NCI-H2196 treated with DMSO at 0.1 percent for 48 hours (cell line): ENCODE data around the gene RTN4RL1.
"Not testable (repeated sequence)": the region's sequence is repeated elsewhere in the genome, so short reads cannot be mapped to it uniquely, and the experiment has no call there.

Experiments used
- DNase-seq: peaks from one replicate; lab custom pipeline; 2025; ENCODE audit not compliant: unreplicated experiment; lab: John Stamatoyannopoulos, UW

Gene RTN4RL1

DNA sequence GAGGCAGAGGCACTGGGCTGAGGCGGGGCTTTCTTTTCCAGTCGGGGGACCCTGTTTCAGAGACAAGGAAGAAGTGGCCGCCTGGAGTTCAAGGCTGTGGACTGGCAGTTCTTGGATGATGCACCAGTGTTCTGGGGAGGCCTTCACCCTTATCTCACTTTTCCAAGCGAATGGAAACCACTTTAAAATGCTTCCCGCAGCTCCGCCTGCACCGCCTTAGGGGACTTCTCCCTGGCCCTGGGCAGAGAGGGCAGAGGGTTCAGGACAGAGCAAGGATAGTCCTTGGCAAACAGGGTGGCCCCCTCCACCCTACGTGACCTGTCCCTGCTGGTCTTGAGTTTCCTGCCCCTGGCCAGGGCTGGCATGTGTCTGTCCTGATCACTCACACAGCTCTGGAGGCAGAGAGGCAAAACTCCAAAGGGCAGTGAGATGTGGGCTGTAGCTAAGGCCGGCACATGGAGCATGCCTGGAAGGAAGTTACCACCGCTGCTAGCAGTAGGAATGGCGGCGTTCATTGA lies 20.6 kb downstream of the RTN4RL1 start:
- no peak for DNase-seq

DNA sequence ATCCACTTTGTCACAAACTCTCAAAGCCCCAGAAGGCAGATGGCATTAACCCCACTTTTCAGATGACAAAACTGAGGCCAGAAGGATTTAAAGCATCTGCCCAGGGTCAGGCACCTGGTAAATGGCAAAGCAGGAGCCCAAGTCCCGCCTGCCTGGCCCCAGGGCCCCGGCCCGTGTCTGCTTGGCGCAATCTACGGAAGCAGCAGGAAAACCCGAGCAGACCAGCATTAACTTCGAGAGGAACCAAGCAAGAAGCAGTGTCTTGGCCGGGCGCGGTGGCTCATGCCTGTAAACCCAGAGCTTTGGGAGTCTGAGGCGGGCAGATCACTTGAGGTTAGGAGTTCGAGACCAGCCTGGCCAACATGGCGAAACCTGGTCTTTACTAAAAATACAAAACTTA lies 21.6 kb downstream of the RTN4RL1 start:
- no peak for DNase-seq

DNA sequence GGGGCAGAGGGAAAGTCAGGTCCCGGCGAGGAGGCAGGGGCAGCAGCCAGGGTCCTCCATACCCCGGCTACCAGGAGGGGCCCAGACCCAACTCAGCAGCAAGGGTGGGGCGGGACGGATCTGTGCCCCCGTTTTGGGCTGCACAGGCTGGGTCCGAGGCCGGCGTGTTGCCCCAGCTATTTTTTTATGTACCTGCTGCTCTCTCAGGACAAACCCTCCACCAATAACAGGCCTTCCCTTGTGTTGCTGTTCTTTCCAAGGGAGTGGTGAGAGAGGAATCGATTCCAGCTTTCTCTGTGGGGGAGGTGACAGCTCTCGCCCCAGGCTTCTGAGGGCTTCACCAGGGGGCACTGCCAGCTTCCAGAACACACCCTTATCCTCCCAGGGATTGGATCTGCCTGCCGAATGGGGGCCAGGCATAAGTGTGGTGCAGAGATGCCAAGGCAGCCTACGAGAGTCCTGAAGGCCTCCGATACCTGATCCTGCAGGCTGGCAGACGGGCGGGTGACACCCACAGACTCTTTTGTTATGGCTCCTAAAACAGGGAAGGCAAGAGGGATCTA lies 22.3 kb downstream of the RTN4RL1 start:
- no peak for DNase-seq

DNA sequence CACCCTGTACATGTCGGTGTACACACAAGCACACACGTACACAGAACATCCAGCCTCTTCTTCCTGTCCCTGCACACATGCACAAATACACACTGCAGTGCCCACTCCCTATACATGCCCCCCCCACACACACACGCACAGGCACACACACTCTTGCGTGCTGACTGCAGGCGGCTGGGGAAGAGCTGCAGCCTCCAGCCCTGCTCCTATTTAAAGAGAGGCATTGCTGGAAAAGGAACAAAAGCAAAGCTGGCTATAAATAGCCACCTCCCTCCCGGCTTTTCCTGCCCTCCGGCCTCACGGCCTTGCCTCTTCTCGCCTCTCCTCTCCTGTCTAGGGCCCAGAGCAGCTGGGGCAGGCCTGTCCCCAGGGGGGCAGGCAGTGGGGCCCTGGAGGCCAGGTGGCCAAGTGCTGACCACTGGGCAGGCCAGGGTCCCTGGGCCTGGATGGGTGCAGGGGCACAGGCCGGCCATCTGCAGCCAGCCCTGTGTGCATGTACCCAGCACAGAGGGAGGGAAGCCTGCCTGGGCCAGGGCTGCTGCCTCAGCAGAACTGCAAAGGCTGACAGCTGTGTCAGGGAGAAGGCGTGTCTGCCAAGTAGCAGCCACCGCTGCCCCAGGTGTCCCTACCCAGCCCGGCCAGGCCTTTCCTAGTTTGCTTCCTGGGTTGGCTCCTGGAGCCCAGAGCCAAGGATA lies 25.4 kb downstream of the RTN4RL1 start:
- DNase-seq, result peak; percentile 7

DNA sequence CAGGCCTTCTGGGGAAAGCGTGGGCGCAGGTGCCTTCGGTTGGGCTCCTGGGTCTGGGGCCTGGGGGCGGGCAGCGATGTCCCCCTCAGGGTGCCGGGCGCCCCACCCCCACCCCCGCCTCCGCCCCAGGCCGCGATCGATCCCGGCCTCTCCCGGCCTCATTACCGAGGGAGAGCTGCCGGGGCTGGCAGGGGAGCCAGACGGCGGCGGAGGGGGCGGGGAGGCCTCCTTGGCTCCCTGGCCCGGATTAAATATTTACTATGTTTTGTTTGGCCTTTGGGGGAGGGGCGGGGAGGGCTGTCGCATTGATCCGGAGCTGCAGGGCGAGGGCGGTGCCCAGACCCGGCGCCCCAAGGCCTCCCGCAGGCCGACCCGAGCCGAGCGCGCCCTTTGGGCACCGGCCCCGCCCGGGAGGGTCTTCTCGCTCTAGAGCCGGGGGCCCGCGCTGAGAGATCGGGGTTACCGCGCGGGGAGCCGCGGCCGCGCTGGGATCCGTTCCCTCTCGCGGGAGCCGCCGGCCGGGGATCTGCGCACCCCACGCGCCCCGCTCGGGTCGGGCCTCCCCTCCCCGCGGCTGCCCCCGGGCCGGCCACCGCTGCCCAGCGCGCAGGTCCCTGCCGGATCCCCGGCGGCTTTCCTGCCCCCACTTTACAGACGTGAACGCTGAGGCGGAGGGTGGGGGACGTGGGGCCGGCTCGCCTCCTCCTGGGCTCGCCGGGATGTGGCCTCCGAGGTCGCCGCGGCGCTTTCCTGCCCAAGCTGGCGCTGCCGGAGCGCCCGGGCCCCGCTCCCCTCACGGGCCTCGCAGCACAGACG lies 27.0 kb downstream of the RTN4RL1 start:
- DNase-seq, result no peak

DNA sequence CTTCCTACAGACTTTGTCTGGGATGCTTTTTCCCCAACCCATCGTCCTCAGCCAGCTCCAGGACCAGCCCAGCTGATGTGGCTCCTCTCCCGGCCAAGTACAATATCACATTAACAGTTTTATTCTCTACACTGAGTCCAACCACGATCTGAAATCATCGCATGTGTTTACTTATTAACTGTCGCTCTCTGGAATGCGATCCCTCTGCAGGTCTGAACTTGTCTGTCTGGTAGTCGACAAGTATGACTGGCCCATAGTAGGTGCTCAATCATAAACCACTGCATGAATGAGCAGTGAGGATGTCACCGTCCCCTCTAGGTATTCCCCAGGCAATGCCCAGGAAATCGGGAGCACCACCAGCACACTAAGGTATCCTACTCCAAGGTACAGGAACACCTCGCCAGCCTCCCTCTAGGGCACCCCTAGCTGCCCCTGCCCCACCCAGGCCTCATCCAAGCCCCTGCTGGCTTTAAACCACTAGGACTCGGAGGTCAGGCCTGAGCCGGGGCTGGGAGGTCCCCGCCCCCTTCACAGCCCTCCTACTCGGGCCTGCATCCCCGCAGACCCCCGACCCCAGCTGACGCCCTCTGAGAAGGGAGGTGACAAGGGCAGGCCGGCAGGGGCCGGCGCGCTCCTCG lies 27.7 kb downstream of the RTN4RL1 start:
- no peak for DNase-seq

DNA sequence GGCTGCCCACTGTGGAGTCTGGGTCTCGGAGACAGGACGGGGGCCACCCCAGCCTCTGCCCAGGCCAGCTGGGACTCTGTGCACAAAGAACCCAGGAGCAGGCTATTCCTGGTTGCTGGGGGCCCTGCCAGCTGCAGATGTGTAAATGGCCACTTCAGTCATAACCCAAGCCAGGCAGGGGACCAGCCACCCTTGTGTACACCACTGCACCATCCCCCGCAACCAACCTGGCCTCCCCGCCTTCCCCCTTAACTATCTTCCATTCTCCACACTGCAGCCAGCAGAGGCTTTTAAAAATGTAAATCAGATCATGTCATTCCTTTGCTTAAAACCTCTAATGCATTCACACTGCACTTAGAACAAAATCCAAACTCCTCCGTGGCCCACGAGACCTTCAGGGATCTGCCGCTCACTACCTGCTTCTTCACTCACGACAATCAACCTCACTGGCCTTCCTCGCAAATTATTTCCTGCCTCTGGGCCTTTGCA lies 28.3 kb downstream of the RTN4RL1 start:
- DNase-seq, result no peak

DNA sequence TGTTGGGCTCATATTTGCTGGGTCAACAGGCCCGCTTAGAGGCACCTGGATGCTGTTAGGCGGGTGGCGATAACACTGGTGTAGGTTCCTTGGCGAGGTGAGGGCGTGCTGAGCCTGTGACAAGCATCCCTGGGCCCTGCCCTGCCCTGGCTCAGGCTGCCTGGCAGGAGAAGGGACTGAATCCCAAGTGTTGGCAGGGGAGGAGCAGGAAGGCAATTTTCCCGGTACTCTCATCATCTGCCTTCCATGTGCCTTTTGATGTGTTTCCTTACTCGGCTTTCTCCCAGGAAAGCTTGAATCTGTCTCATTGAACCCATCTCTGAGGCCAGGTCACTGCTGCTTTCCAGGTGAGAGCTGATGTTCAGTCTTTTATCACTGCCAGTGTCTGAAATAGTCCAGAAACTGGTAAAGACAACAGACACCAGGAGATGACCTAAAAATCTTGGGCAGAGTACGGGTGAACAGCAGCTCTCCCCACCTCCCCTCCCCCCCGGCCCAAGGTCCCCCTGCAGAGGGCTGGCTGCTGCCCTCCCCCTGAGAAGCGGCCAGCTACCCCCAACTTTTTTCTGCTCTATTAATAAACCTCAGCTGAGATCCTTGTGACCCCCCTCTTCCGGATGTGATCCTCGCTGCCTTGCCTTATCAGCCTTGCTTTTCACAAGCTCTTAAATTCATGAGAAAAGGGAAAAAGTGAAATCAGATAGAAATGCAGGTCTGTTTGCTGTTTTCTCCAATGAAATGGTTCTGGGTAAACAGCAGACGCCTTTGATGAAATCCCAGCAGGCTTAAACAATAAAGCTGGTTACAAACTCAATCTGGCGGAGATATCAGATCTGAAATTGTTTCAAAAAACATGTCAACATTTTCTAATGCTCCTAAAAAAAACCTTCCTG lies 29.0 kb downstream of the RTN4RL1 start:
- no peak for DNase-seq

DNA sequence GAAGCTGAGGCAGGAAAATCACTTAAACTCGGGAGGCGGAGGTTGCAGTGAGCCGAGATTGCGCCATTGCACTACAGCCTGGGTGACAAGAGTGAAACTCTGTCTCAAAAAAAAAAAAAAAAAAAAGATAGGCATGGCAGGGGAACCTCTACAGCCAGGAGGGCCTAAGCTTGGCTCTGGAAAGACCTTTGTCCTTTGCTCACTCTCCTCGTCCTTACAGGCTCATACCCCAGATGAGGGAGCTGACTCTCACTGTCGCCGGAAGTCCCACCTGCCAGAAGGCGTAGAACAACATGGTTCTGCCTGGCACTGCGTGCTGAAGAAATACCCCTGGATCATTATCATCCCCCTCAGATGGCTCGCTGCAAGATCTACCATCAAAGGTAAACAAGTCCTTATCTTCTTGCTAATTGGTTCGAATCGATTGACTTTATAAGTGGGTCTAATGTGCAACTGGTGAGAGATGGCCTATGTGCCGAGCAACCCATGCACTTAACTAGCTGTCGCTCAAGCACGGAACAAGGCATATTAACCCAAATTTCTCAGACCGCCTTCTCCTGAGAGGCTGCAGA lies 29.7 kb downstream of the RTN4RL1 start:
- no peak for DNase-seq

DNA sequence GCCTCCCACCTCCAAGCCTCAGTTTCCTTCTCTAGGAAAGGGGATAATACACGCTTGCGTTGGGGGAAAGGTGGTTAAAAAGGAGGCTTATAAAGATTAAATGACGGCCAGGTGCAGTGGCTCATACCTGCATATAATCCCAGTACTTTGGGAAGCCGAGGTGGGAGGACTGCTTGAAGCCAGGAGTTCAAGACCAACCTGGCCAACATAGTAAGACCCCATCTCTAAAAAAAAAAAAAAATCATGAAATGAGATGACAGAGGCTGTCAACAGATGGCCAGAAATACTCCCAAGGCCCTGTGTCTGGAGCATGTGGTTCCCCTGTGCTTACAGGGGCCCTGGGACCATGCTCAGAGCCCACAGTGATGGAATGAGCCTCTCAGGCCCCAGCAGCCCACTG lies 30.4 kb downstream of the RTN4RL1 start:
- DNase-seq, result no peak

DNA sequence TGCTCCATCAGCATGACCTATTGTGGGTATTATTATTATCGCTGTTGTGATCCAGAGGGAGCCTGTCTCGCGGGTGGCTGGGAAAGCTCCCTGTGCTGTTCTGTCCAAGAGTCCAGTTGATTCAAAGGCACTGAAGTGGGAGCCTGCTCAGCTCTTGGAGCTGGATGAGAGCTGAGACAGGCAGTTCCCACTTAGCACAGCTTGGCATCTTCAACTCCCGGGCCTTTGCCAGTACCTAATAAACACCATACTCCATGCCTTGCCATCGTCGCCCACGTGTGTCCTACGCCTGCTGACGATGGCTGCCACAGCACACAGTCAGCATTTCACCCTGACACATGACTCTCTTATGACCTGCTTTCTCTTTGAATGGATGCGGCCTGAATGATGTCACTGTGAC lies 32.6 kb downstream of the RTN4RL1 start:
- DNase-seq, result no peak

DNA sequence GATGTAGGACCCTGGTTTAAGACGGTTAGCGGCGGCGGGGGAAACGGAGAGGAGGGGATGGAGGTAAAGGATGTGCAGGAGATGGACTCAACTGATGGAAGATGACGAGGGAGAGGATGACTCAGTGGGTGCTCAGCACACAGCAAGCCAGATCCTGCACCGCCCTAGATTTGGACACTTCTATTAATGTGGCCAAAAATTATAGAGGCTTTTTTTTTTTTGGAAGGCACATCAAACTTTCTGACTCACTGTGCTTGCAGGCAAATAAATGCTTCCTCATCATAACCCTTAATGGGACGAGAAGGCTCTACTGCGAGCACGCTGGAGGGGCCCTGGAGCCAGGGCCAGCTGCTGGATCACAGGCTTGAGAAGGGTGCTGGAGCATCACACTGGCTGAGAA lies 36.0 kb downstream of the RTN4RL1 start:
- DNase-seq, result no peak

DNA sequence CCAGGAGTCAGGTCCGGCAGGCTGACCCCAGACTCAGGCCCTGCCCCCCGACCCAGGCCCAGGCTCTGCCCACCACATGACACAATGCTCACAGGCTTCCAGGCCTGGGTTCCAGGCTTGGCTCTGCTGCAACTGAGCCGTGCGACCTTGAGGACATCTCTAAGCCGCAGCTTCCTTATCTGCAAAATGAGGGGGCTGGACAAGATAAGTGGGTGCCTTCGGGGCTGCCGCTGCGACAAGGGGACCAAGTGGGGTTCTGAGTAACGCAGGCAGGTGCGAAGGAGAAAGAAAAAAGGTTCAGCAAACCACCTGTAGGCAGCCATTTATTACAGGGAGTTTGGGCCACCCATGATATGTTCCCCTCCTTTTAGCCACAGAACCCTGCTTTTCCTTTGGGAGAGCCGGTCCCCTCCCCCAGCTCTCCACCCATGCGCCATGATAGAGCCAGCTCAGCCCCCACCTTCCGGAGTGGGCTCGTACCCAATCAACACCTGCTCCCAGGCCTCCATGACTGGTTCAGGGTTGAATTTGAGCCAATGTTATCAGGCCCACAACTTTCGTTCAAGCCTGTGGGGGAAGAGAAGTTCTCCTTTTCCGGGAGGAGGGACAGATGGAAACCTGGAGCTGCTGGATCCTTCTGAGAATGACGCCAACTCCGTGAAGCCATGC lies 38.2 kb downstream of the RTN4RL1 start:
- no peak for DNase-seq

DNA sequence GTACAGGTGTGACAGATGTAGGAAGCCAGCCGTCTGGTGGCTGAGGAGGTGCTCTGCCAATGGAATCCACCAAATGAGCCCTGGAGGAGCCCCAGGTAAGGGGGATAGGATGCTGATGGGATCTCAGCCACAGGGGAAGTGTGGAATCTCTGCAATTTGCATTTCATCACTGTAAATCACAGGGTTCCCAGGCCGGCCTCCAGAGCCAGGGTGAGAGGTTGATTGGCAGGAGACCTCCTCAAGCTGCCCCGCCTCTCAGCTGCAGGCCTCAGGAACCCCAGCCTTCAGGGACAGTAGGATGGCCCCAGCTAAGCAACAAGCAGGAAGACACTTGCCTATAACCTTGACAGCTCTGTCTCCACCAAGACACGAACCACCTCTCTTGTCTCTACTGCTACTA lies 39.4 kb downstream of the RTN4RL1 start:
- no peak for DNase-seq

DNA sequence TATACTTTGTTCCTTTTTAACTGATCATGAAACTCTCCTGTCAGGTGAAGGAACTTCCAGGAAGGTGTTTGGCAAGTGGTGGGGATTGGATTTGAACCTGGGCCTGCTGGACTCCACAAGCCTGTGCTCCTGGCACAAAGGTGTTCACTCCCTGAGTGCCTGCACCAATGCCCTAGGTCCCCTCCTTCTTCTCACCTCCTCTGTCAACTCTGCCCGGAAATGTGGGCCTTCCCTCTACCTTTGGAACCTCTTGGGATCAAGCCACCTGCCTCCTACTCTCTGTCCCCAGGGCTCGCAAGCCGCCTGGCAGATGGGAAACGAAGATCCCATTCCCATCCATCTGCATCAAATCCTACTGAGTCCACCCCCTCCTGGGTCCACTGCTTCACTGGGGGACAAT lies 40.0 kb downstream of the RTN4RL1 start:
- DNase-seq, result no peak

DNA sequence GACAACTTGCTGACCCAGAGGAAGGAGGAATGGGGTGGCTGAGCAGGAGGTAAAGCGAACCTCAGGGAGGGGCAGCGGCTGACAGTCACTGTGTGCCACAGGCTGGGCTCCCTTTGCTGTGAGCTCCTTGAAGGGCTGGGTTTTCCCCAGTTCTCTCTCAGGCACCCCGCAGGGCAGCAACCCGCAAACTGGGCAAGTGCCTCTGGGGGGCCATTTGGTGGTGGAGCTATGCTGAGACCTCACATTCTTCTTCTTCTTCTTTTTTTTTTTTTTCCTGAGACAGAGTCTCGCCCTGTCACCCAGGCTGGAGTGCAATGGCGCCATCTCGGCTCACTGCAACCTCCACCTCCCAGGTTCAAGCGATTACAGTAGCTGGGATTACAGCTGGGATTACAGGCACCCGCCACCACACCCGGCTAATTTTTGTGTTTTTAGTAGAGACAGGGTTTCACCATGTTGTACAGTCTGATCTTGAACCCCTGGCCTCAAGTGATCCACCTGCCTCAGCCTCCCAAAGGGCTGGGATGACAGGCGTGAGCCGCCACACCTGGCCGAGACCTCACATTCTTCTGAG lies 42.3 kb downstream of the RTN4RL1 start:
- not testable (repeated sequence) for DNase-seq

DNA sequence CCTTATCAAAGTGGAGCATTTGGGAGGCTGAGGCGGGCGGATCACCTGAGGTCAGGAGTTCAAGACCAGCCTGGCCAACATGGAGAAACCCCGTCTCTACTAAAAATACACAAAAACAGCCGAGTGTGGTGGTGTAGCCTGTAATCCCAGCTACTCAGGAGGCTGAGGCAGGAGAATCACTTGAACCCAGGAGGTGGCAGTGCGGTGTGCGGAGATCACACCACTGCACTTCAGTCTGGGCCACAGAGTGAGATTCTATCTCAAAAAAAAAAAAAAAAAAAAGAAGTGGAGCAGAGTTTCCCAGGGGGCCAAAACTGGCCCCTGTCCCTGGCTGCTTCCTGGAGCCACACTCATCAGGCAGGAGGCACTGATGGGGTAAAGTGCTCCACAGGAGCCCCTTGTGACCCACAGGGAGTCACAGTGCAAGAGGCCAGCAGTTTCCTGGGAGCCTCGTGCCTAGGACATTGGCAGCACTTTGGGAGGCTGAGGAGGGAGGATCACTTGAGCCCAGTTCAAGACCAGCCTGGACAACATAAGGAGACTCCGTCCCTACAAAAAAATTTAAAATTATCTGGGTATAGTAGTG lies 44.4 kb downstream of the RTN4RL1 start:
- no peak for DNase-seq

DNA sequence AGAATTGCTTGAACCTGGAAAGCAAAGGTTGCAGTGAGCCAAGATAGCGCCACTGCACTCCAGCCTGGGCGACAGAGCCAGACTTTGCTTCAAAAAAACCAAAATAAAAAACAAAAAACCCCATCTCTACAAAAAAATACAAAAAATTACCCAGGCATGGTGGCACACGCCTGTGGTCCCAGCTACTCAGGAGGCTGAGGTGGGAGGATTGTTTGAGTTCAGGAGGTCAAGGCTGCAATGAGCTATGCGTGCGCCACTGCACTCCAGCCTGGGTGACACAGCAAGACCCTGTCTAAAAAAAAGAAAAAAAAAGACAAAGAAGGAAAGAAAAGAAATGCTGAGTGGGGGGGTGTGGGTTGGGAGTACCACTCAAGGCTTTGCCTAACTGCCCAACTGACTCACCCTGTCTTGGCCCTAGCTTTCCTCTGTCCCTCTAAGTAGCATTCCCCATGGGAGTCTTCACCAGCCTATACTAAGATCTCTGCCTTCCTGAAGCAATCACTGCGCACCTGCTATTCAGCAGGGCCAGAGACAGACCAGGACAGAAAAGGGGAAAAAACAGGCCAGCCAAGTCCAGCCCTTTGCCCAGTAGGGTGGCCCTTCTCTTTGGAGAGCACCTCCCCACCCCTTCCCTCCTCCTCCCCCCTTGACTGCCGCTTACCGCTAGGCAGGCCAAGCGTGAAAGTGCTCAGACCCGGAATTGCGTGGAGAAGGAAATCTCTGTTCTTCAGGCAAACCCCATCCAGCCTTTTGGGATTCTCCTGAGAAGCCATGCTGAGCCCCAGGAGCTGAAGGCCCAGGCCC lies 45.8 kb downstream of the RTN4RL1 start:
- DNase-seq, result no peak
